WTC11 (cell line): ENCODE data around the gene ADRA2C. TPM values are rescaled to one million over a fixed set of nuclear protein-coding genes. Genes with fewer than 3 reads are reported as not detected.

ENCODE experiments used
- ATAC-seq: fragments of 200-7000 bp; cut with Tn5 transposase; 2 replicates; pipeline ENCODE4 v1.10.0; 2021; ENCODE audit warnings: mild to moderate bottlenecking, moderate library complexity
- CTCF ChIA-PET: fragments of 300-600 bp; sonication (Branson Sonifier 250); formaldehyde crosslinking; loops from one replicate; lab custom pipeline; 2021; ENCODE audit warnings: antibody characterized with exemption; lab: Charles Lee
- POLR2A ChIA-PET: fragments of 350-600 bp; sonication (Branson Sonifier 250); formaldehyde crosslinking; loops from one replicate; lab custom pipeline; 2021; ENCODE audit warnings: antibody characterized with exemption; lab: Charles Lee
- DNase-seq: peaks from one replicate; pipeline ENCODE4 v3.0.0; 2021; ENCODE audit warnings: low spot score
- H3K27ac Mint-ChIP-seq: 2 replicates; pipeline ENCODE4 v1.8.0; 2021; ENCODE audit warnings: mixed read lengths
- H3K27me3 Mint-ChIP-seq: 2 replicates; pipeline ENCODE4 v1.8.0; 2021; ENCODE audit warnings: low read depth, mild to moderate bottlenecking, moderate library complexity, mixed read lengths
- H3K36me3 Mint-ChIP-seq: 2 replicates; pipeline ENCODE4 v1.8.0; 2021; ENCODE audit warnings: mixed read lengths
- H3K4me1 Mint-ChIP-seq: 2 replicates; pipeline ENCODE4 v1.8.0; 2022; ENCODE audit warnings: mixed read lengths
- H3K4me3 Mint-ChIP-seq: 2 replicates; pipeline ENCODE4 v1.8.0; 2021; ENCODE audit warnings: mild to moderate bottlenecking, moderate library complexity, mixed read lengths
- H3K9me3 Mint-ChIP-seq: 2 replicates; pipeline ENCODE4 v1.8.0; 2021; ENCODE audit warnings: mixed read lengths
- ARID4B ChIP-seq: sonication (generic); formaldehyde crosslinking; IDR thresholded peaks from 2 replicates; pipeline ENCODE4 v1.8.0; 2023; ENCODE audit warnings: missing genetic modification reagents, mild to moderate bottlenecking, borderline replicate concordance
- ATF1 ChIP-seq: sonication (generic); formaldehyde crosslinking; IDR thresholded peaks from 2 replicates; pipeline ENCODE4 v1.8.1; 2023; ENCODE audit warnings: mild to moderate bottlenecking, moderate library complexity, missing genetic modification reagents
- ATF3 ChIP-seq: sonication (generic); formaldehyde crosslinking; conservative IDR thresholded peaks from 2 replicates; pipeline ENCODE4 v1.8.1; 2022; ENCODE audit warnings: mild to moderate bottlenecking, missing genetic modification reagents
- CREB1 ChIP-seq: sonication (generic); formaldehyde crosslinking; IDR thresholded peaks from 2 replicates; pipeline ENCODE4 v1.8.0; 2023; ENCODE audit warnings: mild to moderate bottlenecking, missing genetic modification reagents
- CREM ChIP-seq: sonication (generic); formaldehyde crosslinking; IDR thresholded peaks from 2 replicates; pipeline ENCODE4 v1.8.1; 2022; ENCODE audit warnings: mild to moderate bottlenecking, missing genetic modification reagents, moderate library complexity
- CTCF ChIP-seq: fragments of 200-600 bp; IDR thresholded peaks from 2 replicates; pipeline ENCODE4 v1.8.0; 2022; ENCODE audit warnings: antibody characterized with exemption
- EMX1 ChIP-seq: fragments of 250-450 bp; sonication (Bioruptor Pico); IDR thresholded peaks from 2 replicates; pipeline ENCODE4 v1.8.0; 2021; ENCODE audit warnings: mild to moderate bottlenecking
- ETV6 ChIP-seq: sonication (generic); formaldehyde crosslinking; IDR thresholded peaks from 2 replicates; pipeline ENCODE4 v1.8.1; 2022; ENCODE audit warnings: mild to moderate bottlenecking, missing genetic modification reagents
- FOXP1 ChIP-seq: sonication (generic); formaldehyde crosslinking; IDR thresholded peaks from 2 replicates; pipeline ENCODE4 v1.8.0; 2022; ENCODE audit warnings: missing genetic modification reagents, mild to moderate bottlenecking, moderate library complexity, borderline replicate concordance
- JAZF1 ChIP-seq: fragments of 250-450 bp; sonication (Bioruptor Pico); IDR thresholded peaks from 2 replicates; pipeline ENCODE4 v1.9.0; 2021; ENCODE audit warnings: moderate library complexity, mild to moderate bottlenecking, inconsistent platforms
- MAX ChIP-seq: sonication (generic); formaldehyde crosslinking; IDR thresholded peaks from 2 replicates; pipeline ENCODE4 v1.8.0; 2022; ENCODE audit warnings: mild to moderate bottlenecking, missing genetic modification reagents
- NR3C1 ChIP-seq: sonication (generic); formaldehyde crosslinking; conservative IDR thresholded peaks from 2 replicates; pipeline ENCODE4 v1.8.1; 2023; ENCODE audit warnings: low read depth, mild to moderate bottlenecking, missing genetic modification reagents
- PRDM15 ChIP-seq: sonication (generic); formaldehyde crosslinking; IDR thresholded peaks from 2 replicates; pipeline ENCODE4 v1.8.0; 2022; ENCODE audit warnings: missing genetic modification reagents
- PRRX2 ChIP-seq: fragments of 250-450 bp; sonication (Bioruptor Pico); IDR thresholded peaks from 2 replicates; pipeline ENCODE4 v1.8.0; 2021; ENCODE audit warnings: mild to moderate bottlenecking
- RORB ChIP-seq: fragments of 250-450 bp; sonication (Bioruptor Pico); IDR thresholded peaks from 2 replicates; pipeline ENCODE4 v1.9.0; 2021; ENCODE audit warnings: mild to moderate bottlenecking
- SMAD4 ChIP-seq: sonication (generic); formaldehyde crosslinking; IDR thresholded peaks from 2 replicates; pipeline ENCODE4 v1.8.0; 2022; ENCODE audit warnings: mild to moderate bottlenecking, missing genetic modification reagents
- TEAD4 ChIP-seq: sonication (generic); formaldehyde crosslinking; IDR thresholded peaks from 2 replicates; pipeline ENCODE4 v1.8.0; 2022; ENCODE audit warnings: mild to moderate bottlenecking, missing genetic modification reagents
- ZNF121 ChIP-seq: sonication (generic); formaldehyde crosslinking; IDR thresholded peaks from 2 replicates; pipeline ENCODE4 v1.8.0; 2023; ENCODE audit warnings: missing genetic modification reagents
- ZNF232 ChIP-seq: sonication (generic); formaldehyde crosslinking; IDR thresholded peaks from 2 replicates; pipeline ENCODE4 v1.8.0; 2022; ENCODE audit warnings: mild to moderate bottlenecking, missing genetic modification reagents
- ZNF532 ChIP-seq: fragments of 250-450 bp; sonication (Bioruptor Pico); IDR thresholded peaks from 2 replicates; pipeline ENCODE4 v1.9.0; 2021; ENCODE audit warnings: mild to moderate bottlenecking, borderline replicate concordance
- ZNF671 ChIP-seq: fragments of 250-450 bp; sonication (Bioruptor Pico); IDR thresholded peaks from 2 replicates; pipeline ENCODE4 v1.8.0; 2021; ENCODE audit warnings: mild to moderate bottlenecking
- total RNA-seq: library from RNA; stranded (reverse); gene quantifications from 3 replicates; pipeline ENCODE4 v1.2.3, GENCODE V29; 2021

Gene ADRA2C
- total RNA-seq, 1 experiment from 2014 or later: 21.8 TPM

- no peak for TF ChIP-seq NR3C1 (CRISPR knock-in tag)
- no peak for TF ChIP-seq ZNF232 (CRISPR knock-in tag)
- no peak for TF ChIP-seq RORB
- TF ChIP-seq EMX1: no peak
- TF ChIP-seq CREM (CRISPR knock-in tag): no peak
- no peak for TF ChIP-seq ETV6 (CRISPR knock-in tag)
- no peak for TF ChIP-seq ZNF671 (CRISPR knock-in tag)
- no peak for TF ChIP-seq JAZF1 (CRISPR knock-in tag)
- DNase-seq: no peak
- H3K27ac Mint-ChIP-seq: no peak overlapping the region
- H3K9me3 Mint-ChIP-seq: peaks cover 5% of the 10 kb centered on the region
- CTCF ChIA-PET: interaction anchor here (0.8 to 1.1 kb wide), 2 partner anchors 12 to 30 kb away, joined by 3 to 6 read pairs; no protein-coding TSS in a partner anchor
- H3K36me3 Mint-ChIP-seq: peaks cover 3% of the 10 kb centered on the region; the same call in 1 of the 2 replicates
- POLR2A ChIA-PET: no interaction called here
- peaks cover 9% of the 10 kb centered on the region for H3K4me1 Mint-ChIP-seq
- no peak overlapping the region for H3K4me3 Mint-ChIP-seq
- no peak for ATAC-seq
- H3K27me3 Mint-ChIP-seq: peaks cover 2% of the 10 kb centered on the region; the same call in 1 of the 2 replicates
These were observed 31.0 kb upstream of the ADRA2C start for GRCh38 chr4:3735196-3735595.

GRCh38 chr4:3736290-3736689 lies 29.9 kb upstream of the ADRA2C start:
- peaks cover 3% of the 10 kb centered on the region; the same call in 1 of the 2 replicates for H3K36me3 Mint-ChIP-seq
- DNase-seq (no peak), ATAC-seq (no peak)
- ChIA-PET POLR2A (no interaction called here), CTCF (no interaction called here)
- no peak overlapping the region for H3K27ac Mint-ChIP-seq
- no peak overlapping the region for H3K4me3 Mint-ChIP-seq
- peaks cover 5% of the 10 kb centered on the region for H3K9me3 Mint-ChIP-seq
- peaks cover 8% of the 10 kb centered on the region for H3K4me1 Mint-ChIP-seq
- H3K27me3 Mint-ChIP-seq: peaks cover 2% of the 10 kb centered on the region; the same call in 1 of the 2 replicates
- TF ChIP-seq CREB1 (CRISPR knock-in tag): no peak
- TF ChIP-seq ZNF121 (CRISPR knock-in tag): no peak
- no peak for TF ChIP-seq ZNF671 (CRISPR knock-in tag)
- no peak for TF ChIP-seq ARID4B (CRISPR knock-in tag)
- no peak for TF ChIP-seq SMAD4 (CRISPR knock-in tag)
- no peak for TF ChIP-seq ATF3 (CRISPR knock-in tag)
- TF ChIP-seq CTCF: no peak
- TF ChIP-seq ATF1 (CRISPR knock-in tag): no peak
- TF ChIP-seq TEAD4 (CRISPR knock-in tag): no peak
- TF ChIP-seq MAX: no peak
- TF ChIP-seq PRDM15 (CRISPR knock-in tag): no peak
- no peak for TF ChIP-seq ZNF532 (CRISPR knock-in tag)
- no peak for TF ChIP-seq FOXP1 (CRISPR knock-in tag)
- TF ChIP-seq PRRX2 (CRISPR knock-in tag): no peak
